B cell (primary cell): ENCODE results near the gene ADAM12. TPM values are rescaled to one million over a fixed set of nuclear protein-coding genes. Genes with fewer than 3 reads are reported as not detected.

Source experiments
- ATAC-seq: fragments of 200-7000 bp; cut with Tn5 transposase; one replicate; pipeline ENCODE4 v1.10.0; 2021; ENCODE audit warnings: low read depth, mild to moderate bottlenecking, moderate number of reproducible peaks, moderate library complexity
- CTCF ChIA-PET: fragments of 350-600 bp; sonication (Branson Sonifier 250); formaldehyde crosslinking; loops from one replicate; lab custom pipeline; 2021; ENCODE audit warnings: antibody characterized with exemption, inconsistent platforms; lab: Charles Lee
- POLR2A ChIA-PET: fragments of 350-600 bp; sonication (Branson Sonifier 250); formaldehyde crosslinking; loops from one replicate; lab custom pipeline; 2021; ENCODE audit warnings: antibody characterized with exemption; lab: Charles Lee
- DNase-seq: peaks from one replicate; pipeline ENCODE4 v3.0.0; 2013
- H2AFZ ChIP-seq: 2 replicates; pipeline ENCODE4 v1.6.1; 2012; ENCODE audit warnings: mild to moderate bottlenecking, low read depth, low read length; ENCODE audit not compliant: insufficient read depth, poor library complexity, severe bottlenecking
- H3K27ac ChIP-seq, 2 donors: 1 replicate in 1 of 2; 2 replicates in 1 of 2; pipeline ENCODE4 v1.5.1; 2012 to 2013; ENCODE audit warnings: low read length in 2 of 2, mild to moderate bottlenecking in 2 of 2, moderate library complexity in 1 of 2
- H3K27me3 ChIP-seq, 4 experiments: fragments of 200-600 bp in 1 of 4; sonication (generic) in 1 of 4; replicated peaks in 1 of 4; 1 replicate in 2 of 4; 2 replicates in 2 of 4; pipeline versions ENCODE4 v1.6.1 to v1.7.0; 2013 to 2016; ENCODE audit warnings: low read length in 3 of 4, mild to moderate bottlenecking in 2 of 4, mixed read lengths in 1 of 4, moderate library complexity in 1 of 4; ENCODE audit not compliant: insufficient read depth in 4 of 4, control insufficient read depth in 3 of 4; ENCODE audit errors: control extremely low read depth in 1 of 4
- H3K36me3 ChIP-seq, 2 experiments: replicated peaks in 1 of 2; 1 replicate in 1 of 2; 2 replicates in 1 of 2; pipeline versions ENCODE4 v1.6.1 to v1.7.1; 2013; ENCODE audit warnings: low read length in 1 of 2; ENCODE audit not compliant: insufficient read depth in 2 of 2, control insufficient read depth in 1 of 2; ENCODE audit errors: control extremely low read depth in 1 of 2, extremely low read depth in 1 of 2
- H3K4me1 ChIP-seq, 2 donors: fragments of 200-600 bp in 1 of 2; sonication (generic) in 1 of 2; 1 replicate in 1 of 2; 2 replicates in 1 of 2; pipeline versions ENCODE4 v1.5.1 to v1.6.1; 2013 to 2017; ENCODE audit warnings: low read length in 2 of 2; ENCODE audit not compliant: control insufficient read depth in 2 of 2, insufficient read depth in 2 of 2
- H3K4me2 ChIP-seq: replicated peaks from 2 replicates; pipeline ENCODE3; 2012; ENCODE audit warnings: mild to moderate bottlenecking, low read depth, low read length; ENCODE audit not compliant: poor library complexity, severe bottlenecking
- H3K4me3 ChIP-seq, 5 experiments: fragments of 200-600 bp in 1 of 5; sonication (generic) in 1 of 5; 1 replicate in 3 of 5; 2 replicates in 2 of 5; pipeline versions ENCODE4 v1.5.1 to v1.7.0; 2011 to 2016; ENCODE audit warnings: low read length in 4 of 5, mild to moderate bottlenecking in 4 of 5, low read depth in 2 of 5, control low read depth in 1 of 5, moderate library complexity in 1 of 5; ENCODE audit not compliant: insufficient read depth in 1 of 5; ENCODE audit errors: control extremely low read depth in 1 of 5, extremely low read depth in 1 of 5
- H3K79me2 ChIP-seq: fragments of 200-600 bp; sonication (generic); one replicate; pipeline ENCODE4 v1.6.0; 2016; ENCODE audit warnings: low read length; ENCODE audit not compliant: control insufficient read depth, insufficient read depth
- H3K9ac ChIP-seq: fragments of 200-600 bp; sonication (generic); 2 replicates; pipeline ENCODE4 v1.6.1; 2017; ENCODE audit warnings: mild to moderate bottlenecking, low read length, moderate library complexity
- H3K9me3 ChIP-seq, 3 donors: one replicate each; pipeline versions ENCODE4 v1.6.1 to v1.7.1; 2013; ENCODE audit warnings: low read length in 2 of 3; ENCODE audit not compliant: control insufficient read depth in 2 of 3, insufficient read depth in 1 of 3; ENCODE audit errors: control extremely low read depth in 1 of 3
- H4K20me1 ChIP-seq: 2 replicates; pipeline ENCODE4 v1.6.0; 2012; ENCODE audit warnings: mild to moderate bottlenecking, low read length; ENCODE audit not compliant: insufficient read depth, control insufficient read depth, poor library complexity, severe bottlenecking
- H3K27ac Mint-ChIP-seq: one replicate; pipeline ENCODE4 v1.8.0; 2021; ENCODE audit warnings: mixed read lengths
- H3K27me3 Mint-ChIP-seq: one replicate; pipeline ENCODE4 v1.8.0; 2021; ENCODE audit warnings: mixed read lengths
- H3K4me1 Mint-ChIP-seq: one replicate; pipeline ENCODE4 v1.8.0; 2021; ENCODE audit warnings: mixed read lengths
- H3K4me3 Mint-ChIP-seq: one replicate; pipeline ENCODE4 v1.8.0; 2021; ENCODE audit warnings: mixed read lengths
- H3K9me3 Mint-ChIP-seq: one replicate; pipeline ENCODE4 v1.8.0; 2022; ENCODE audit warnings: mixed read lengths; ENCODE audit not compliant: insufficient read depth
- CTCF ChIP-seq: fragments of 200-600 bp; IDR thresholded peaks from one replicate; pipeline ENCODE4 v1.8.0; 2022; ENCODE audit warnings: antibody characterized with exemption, mild to moderate bottlenecking
- EZH2 ChIP-seq: IDR thresholded peaks from 2 replicates; pipeline ENCODE4 v1.6.1; 2012; ENCODE audit warnings: borderline replicate concordance, low read depth, mild to moderate bottlenecking, moderate library complexity, low read length; ENCODE audit not compliant: insufficient read depth, poor library complexity, severe bottlenecking
- WGBS: methylation state at CpG from one replicate; pipeline ENCODE4 v1.1.5; 2013; ENCODE audit warnings: missing lambda C conversion rate; ENCODE audit not compliant: insufficient coverage; 5-methylcytosine and 5-hydroxymethylcytosine counted together
- intact Hi-C: fragments of 100-400 bp; cut with micrococcal nuclease; formaldehyde crosslinking; loops from one replicate; pipeline ENCODE4 v1.10.0; 2022
- polyA plus RNA-seq: library from polyadenylated mRNA; depleted of rRNA; stranded (reverse); fragments of >200 nt; gene quantifications from 2 replicates; pipeline ENCODE4 v1.2.3, GENCODE V29; 2012
- total RNA-seq, 2 donors: library from RNA; stranded (reverse); fragments of 120-200 nt in 1 of 2; gene quantifications; 1 replicate in 1 of 2; 2 replicates in 1 of 2; pipeline versions ENCODE4 v1.2.3 to v1.2.4, GENCODE V29; 2013 to 2022

The ADAM12 gene
- total and polyA plus RNA-seq, 2 donors (not counting 1 experiment from before 2014, with no cell fraction given): 0.01 to 0.22 TPM

- no peaks in the 10 kb centered on the region for H3K9me3 ChIP-seq
- no peak overlapping the region for H3K9ac ChIP-seq
- no peak overlapping the region for H3K27ac Mint-ChIP-seq
- H4K20me1 ChIP-seq: no peaks in the 10 kb centered on the region
- H3K79me2 ChIP-seq: no peaks in the 10 kb centered on the region
- H3K9me3 Mint-ChIP-seq: no peaks in the 10 kb centered on the region
- H3K4me1 ChIP-seq: no peaks in the 10 kb centered on the region
- H3K4me3 ChIP-seq: no peak overlapping the region
- peaks cover 0 to 2% (median 0%) of the 10 kb centered on the region in 4 experiments for H3K27me3 ChIP-seq
- WGBS: 92% methylated on average over 9 of the region's 9 CpGs
- no peak overlapping the region for H2AFZ ChIP-seq
- H3K4me2 ChIP-seq: no peak overlapping the region
- ATAC-seq (no peak), DNase-seq (no peak)
- ChIA-PET POLR2A (no interaction called here), CTCF (interaction anchor here (0.6 kb wide), 1 partner anchor 215 kb away, joined by 3 read pairs; no protein-coding TSS in a partner anchor)
- H3K4me3 Mint-ChIP-seq: no peak overlapping the region
- intact Hi-C loops: no loop called here
- H3K27ac ChIP-seq: no peak overlapping the region
- H3K36me3 ChIP-seq: no peaks in the 10 kb centered on the region
- peaks cover 24% of the 10 kb centered on the region for H3K27me3 Mint-ChIP-seq
- no peaks in the 10 kb centered on the region for H3K4me1 Mint-ChIP-seq
- TF ChIP-seq EZH2: no peak
- TF ChIP-seq CTCF: no peak
Measured at GRCh38 chr10:126083009-126083408, 305.3 kb downstream of the ADAM12 start.

- ChIA-PET POLR2A (no interaction called here), CTCF (interaction anchor here (0.7 kb wide), 1 partner anchor 101 kb away, joined by 3 read pairs; no protein-coding TSS in a partner anchor)
- Histone ChIP-seq H3K79me2 (no peaks in the 10 kb centered on the region), H3K36me3 (no peaks in the 10 kb centered on the region), H3K4me1 (no peaks in the 10 kb centered on the region), H4K20me1 (no peaks in the 10 kb centered on the region), H3K27ac (no peak overlapping the region), H3K4me3 (no peak overlapping the region), H3K27me3 (peaks cover 0 to 2% (median 0%) of the 10 kb centered on the region in 4 experiments), H3K4me2 (no peak overlapping the region), H3K9ac (no peak overlapping the region), H2AFZ (no peak overlapping the region), H3K9me3 (no peaks in the 10 kb centered on the region)
- intact Hi-C loops: no loop called here
- H3K4me1 Mint-ChIP-seq: no peaks in the 10 kb centered on the region
- no peak overlapping the region for H3K4me3 Mint-ChIP-seq
- DNase-seq (no peak), ATAC-seq (no peak)
- H3K9me3 Mint-ChIP-seq: peaks cover 3% of the 10 kb centered on the region
- TF ChIP-seq CTCF (no peak), EZH2 (no peak)
- peaks cover 26% of the 10 kb centered on the region for H3K27me3 Mint-ChIP-seq
- H3K27ac Mint-ChIP-seq: no peak overlapping the region
- 98% methylated on average over 9 of the region's 14 CpGs for WGBS
Measured at GRCh38 chr10:126081841-126082466, 306.3 kb downstream of the ADAM12 start.
